Hematopoietic multipotent progenitor cell (in vitro differentiated cells): Measurements from ENCODE around the gene DBF4B. TPM values are rescaled to one million over a fixed set of nuclear protein-coding genes. Genes with fewer than 3 reads are reported as not detected.
A peak's percentile ranks its signal among the peaks of the same experiment; 100 is the strongest.

Source experiments
- DNase-seq, 3 donors: peaks; one replicate each; pipeline ENCODE4 v3.0.0-alpha.2; 2011 to 2015; ENCODE audit warnings: low read depth in 2 of 3, low spot score in 2 of 3
- total RNA-seq: library from RNA; depleted of rRNA; stranded (reverse); fragments of >200 nt; gene quantifications from one replicate; pipeline ENCODE4 v1.2.3, GENCODE V29; 2012

Gene DBF4B
- total RNA-seq, 1 donor = 4.8 TPM

- no peak for DNase-seq
Measured at GRCh38 chr17:44758414-44759085, 50.1 kb downstream of the DBF4B start, which contains the start of gene ADAM11. ADAM11 (plus strand) TSS chr17:44758988; CDS start chr17:44759200, 212 bp downstream.

- no peak for DNase-seq
Measured at GRCh38 chr17:44759086-44759915, 50.8 kb downstream of the DBF4B start.

GRCh38 chr17:44759916-44760243, 51.4 kb downstream of the DBF4B start:
- DNase-seq = no peak

GRCh38 chr17:44760474-44761308, 52.2 kb downstream of the DBF4B start:
- DNase-seq = no peak

- no peak for DNase-seq
Measured at GRCh38 chr17:44761932-44762810, 53.7 kb downstream of the DBF4B start.

- DNase-seq = no peak
Measured at GRCh38 chr17:44763170-44763569, 54.7 kb downstream of the DBF4B start.

GRCh38 chr17:44765965-44766364, 57.5 kb downstream of the DBF4B start:
- no peak for DNase-seq

- no peak for DNase-seq
Measured at GRCh38 chr17:44766409-44767038, 58.1 kb downstream of the DBF4B start.

- DNase-seq = peak in 2 of 3 donors; percentile 69 to 91
Measured at GRCh38 chr17:44767493-44767892, 59.0 kb downstream of the DBF4B start.

GRCh38 chr17:44768505-44769142, 60.2 kb downstream of the DBF4B start:
- DNase-seq = peak in 2 of 3 donors; percentile 53 to 84

- no peak for DNase-seq
Measured at GRCh38 chr17:44769230-44769629, 60.8 kb downstream of the DBF4B start.

- no peak for DNase-seq
Measured at GRCh38 chr17:44769647-44770084, 61.2 kb downstream of the DBF4B start.

GRCh38 chr17:44770166-44770925, 61.9 kb downstream of the DBF4B start:
- DNase-seq = no peak

GRCh38 chr17:44772308-44773045, 64.0 kb downstream of the DBF4B start:
- DNase-seq = no peak

GRCh38 chr17:44773140-44773539, 64.7 kb downstream of the DBF4B start:
- no peak for DNase-seq

- DNase-seq = peak; percentile 65 to 82 (median 69)
Measured at GRCh38 chr17:44774271-44775135, 66.0 kb downstream of the DBF4B start.
